Measurements from ENCODE around the gene PATZ1.

PATZ1 gene

DNA sequence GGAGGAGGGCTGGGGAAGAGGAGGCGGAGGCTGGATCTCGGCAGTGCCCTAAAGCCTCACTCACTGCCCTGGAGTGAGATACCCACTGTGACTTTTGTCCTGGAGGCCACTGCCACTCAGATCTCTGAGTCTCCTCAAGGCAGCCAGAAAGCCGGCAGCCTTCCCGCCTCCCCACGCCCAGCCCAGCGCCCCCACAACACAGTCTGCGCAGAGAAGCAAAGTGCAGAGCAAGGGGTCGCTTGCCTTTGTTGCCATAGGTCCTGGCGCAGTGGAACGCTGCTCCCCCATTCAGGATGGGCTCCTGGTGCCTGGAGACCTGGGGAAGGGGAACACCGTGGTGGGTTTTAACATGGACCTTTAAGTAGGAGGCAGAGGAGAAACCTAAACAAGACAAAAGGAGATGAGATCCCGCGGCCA is 17.6 kb downstream of the PATZ1 start:
- Histone ChIP-seq H3K79me2 (ENCODE audit: insufficient read depth, low read depth) (no peaks in the 10 kb centered on the region), H3K27me3 (ENCODE audit: insufficient read depth, low read depth) (no peaks in the 10 kb centered on the region), H3K36me3 (ENCODE audit: insufficient read depth) (no peaks in the 10 kb centered on the region; the same call in 1 of the 2 replicates), H3K9ac (no peak overlapping the region), H3K4me1 (ENCODE audit: low read depth, poor library complexity, severe bottlenecking) (peaks cover 8% of the 10 kb centered on the region), H3K4me2 (no peak overlapping the region), H4K20me1 (ENCODE audit: insufficient read depth) (no peaks in the 10 kb centered on the region), H3K27ac (no peak overlapping the region), H3K4me3 (IDR thresholded peaks at IDR 0.05; ENCODE audit: insufficient read depth, low read depth, low read length) (no peak overlapping the region), H2AFZ (ENCODE audit: low read depth) (no peak overlapping the region)
- TF ChIP-seq CTCF (conservative IDR thresholded peaks at IDR 0.05; ENCODE audit: low read depth, low read length) = no peak

- Histone ChIP-seq H3K27me3 (ENCODE audit: insufficient read depth, low read depth) (no peaks in the 10 kb centered on the region), H3K4me1 (ENCODE audit: low read depth, poor library complexity, severe bottlenecking) (peaks cover 8% of the 10 kb centered on the region), H3K4me3 (IDR thresholded peaks at IDR 0.05; ENCODE audit: insufficient read depth, low read depth, low read length) (no peak overlapping the region), H3K4me2 (no peak overlapping the region), H3K79me2 (ENCODE audit: insufficient read depth, low read depth) (no peaks in the 10 kb centered on the region), H3K36me3 (ENCODE audit: insufficient read depth) (no peaks in the 10 kb centered on the region; the same call in 1 of the 2 replicates), H3K27ac (no peak overlapping the region), H3K9ac (no peak overlapping the region), H4K20me1 (ENCODE audit: insufficient read depth) (no peaks in the 10 kb centered on the region), H2AFZ (ENCODE audit: low read depth) (no peak overlapping the region)
- TF ChIP-seq CTCF (conservative IDR thresholded peaks at IDR 0.05; ENCODE audit: low read depth, low read length) = no peak
Measured at GRCh38 chr22:31327806-31328543, 18.2 kb downstream of the PATZ1 start.

DNA sequence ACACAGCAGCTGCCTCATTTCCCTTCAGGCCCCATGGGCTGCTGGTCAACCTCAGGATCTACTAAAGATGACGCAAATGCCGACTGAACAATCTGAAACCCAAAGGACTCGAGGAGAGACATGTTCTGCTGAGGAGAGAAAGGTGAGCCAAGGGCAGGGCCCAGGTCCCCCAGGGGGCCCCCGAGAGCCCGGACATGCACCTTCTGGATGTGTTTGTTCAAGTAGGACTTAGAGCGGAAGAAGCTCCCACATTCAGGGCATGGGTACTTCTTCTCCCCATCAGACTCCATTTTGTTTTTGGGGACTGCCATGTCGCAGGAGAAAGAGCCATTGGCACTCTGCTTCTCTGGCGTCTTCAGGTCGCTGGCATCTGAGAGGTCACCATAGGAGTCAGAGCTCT is 19.3 kb downstream of the PATZ1 start:
- Histone ChIP-seq H3K4me1 (ENCODE audit: low read depth, poor library complexity, severe bottlenecking) (peaks cover 1% of the 10 kb centered on the region), H4K20me1 (ENCODE audit: insufficient read depth) (no peaks in the 10 kb centered on the region), H3K79me2 (ENCODE audit: insufficient read depth, low read depth) (no peaks in the 10 kb centered on the region), H3K9ac (no peak overlapping the region), H3K27ac (no peak overlapping the region), H3K4me3 (IDR thresholded peaks at IDR 0.05; ENCODE audit: insufficient read depth, low read depth, low read length) (no peak overlapping the region), H3K27me3 (ENCODE audit: insufficient read depth, low read depth) (no peaks in the 10 kb centered on the region), H2AFZ (ENCODE audit: low read depth) (no peak overlapping the region), H3K36me3 (ENCODE audit: insufficient read depth) (no peaks in the 10 kb centered on the region), H3K4me2 (no peak overlapping the region)
- no peak for TF ChIP-seq CTCF (conservative IDR thresholded peaks at IDR 0.05; ENCODE audit: low read depth, low read length)

GRCh38 chr22:31323578-31324550 is 22.3 kb downstream of the PATZ1 start:
- Histone ChIP-seq H3K4me2 (no peak overlapping the region), H2AFZ (ENCODE audit: low read depth) (no peak overlapping the region), H3K9ac (no peak overlapping the region), H3K79me2 (ENCODE audit: insufficient read depth, low read depth) (no peaks in the 10 kb centered on the region), H3K4me1 (ENCODE audit: low read depth, poor library complexity, severe bottlenecking) (no peaks in the 10 kb centered on the region), H3K36me3 (ENCODE audit: insufficient read depth) (no peaks in the 10 kb centered on the region), H3K27me3 (ENCODE audit: insufficient read depth, low read depth) (no peaks in the 10 kb centered on the region), H4K20me1 (ENCODE audit: insufficient read depth) (no peaks in the 10 kb centered on the region), H3K27ac (no peak overlapping the region), H3K4me3 (IDR thresholded peaks at IDR 0.05; ENCODE audit: insufficient read depth, low read depth, low read length) (no peak overlapping the region)
- no peak for TF ChIP-seq CTCF (conservative IDR thresholded peaks at IDR 0.05; ENCODE audit: low read depth, low read length)
